PC-3 (cell line): Measurements from ENCODE around the gene UPK1B. TPM values are rescaled to one million over a fixed set of nuclear protein-coding genes. Genes with fewer than 3 reads are reported as not detected.

Experiments used
- ATAC-seq: fragments of 200-7000 bp; cut with Tn5 transposase; 2 replicates; pipeline ENCODE4 v1.9.1; 2020; ENCODE audit warnings: mild to moderate bottlenecking, moderate library complexity
- BruUV-seq: library from RNA; stranded (reverse); fragments of 400-500 nt; replicated peaks from 2 replicates; lab custom pipeline; 2021; lab: Mats Ljungman, UMichigan
- CTCF ChIA-PET: fragments of 300-600 bp; sonication (Branson Sonifier 250); formaldehyde crosslinking; loops from one replicate; lab custom pipeline; 2022; ENCODE audit warnings: antibody characterized with exemption; lab: Charles Lee
- POLR2A ChIA-PET: fragments of 300-600 bp; sonication (Branson Sonifier 250); formaldehyde crosslinking; loops from one replicate; lab custom pipeline; 2022; ENCODE audit warnings: antibody characterized with exemption; ENCODE audit not compliant: unreplicated experiment; lab: Charles Lee
- DNase-seq: peaks from one replicate; pipeline ENCODE4 v3.0.0-alpha.2; 2015
- H2AFZ ChIP-seq: fragments of 300-600 bp; sonication (generic); 2 replicates; pipeline ENCODE4 v1.6.0; 2016; ENCODE audit warnings: antibody characterized with exemption, low read length
- H3F3A ChIP-seq: fragments of 300-600 bp; sonication (generic); one replicate; pipeline ENCODE4 v1.6.0; 2017; ENCODE audit warnings: antibody characterized with exemption, low read length, control low read depth, mild to moderate bottlenecking; ENCODE audit not compliant: unreplicated experiment
- H3K27ac ChIP-seq: fragments of 300-600 bp; sonication (generic); 2 replicates; pipeline ENCODE4 v1.5.1; 2016; ENCODE audit warnings: mild to moderate bottlenecking, low read length
- H3K27me3 ChIP-seq: fragments of 300-600 bp; sonication (generic); 2 replicates; pipeline ENCODE4 v1.6.1; 2016; ENCODE audit warnings: low read length, mixed read lengths
- H3K36me3 ChIP-seq: fragments of 300-600 bp; sonication (generic); 2 replicates; pipeline ENCODE4 v1.6.1; 2016; ENCODE audit warnings: low read depth, mixed run types, low read length, mixed read lengths
- H3K4me1 ChIP-seq: fragments of 300-600 bp; sonication (generic); 2 replicates; pipeline ENCODE4 v1.5.1; 2016; ENCODE audit warnings: low read length; ENCODE audit not compliant: insufficient read depth
- H3K4me2 ChIP-seq: fragments of 300-600 bp; sonication (generic); 2 replicates; pipeline ENCODE4 v1.6.0; 2016; ENCODE audit warnings: low read length
- H3K4me3 ChIP-seq: fragments of 300-600 bp; sonication (generic); 2 replicates; pipeline ENCODE4 v1.5.1; 2016; ENCODE audit warnings: mild to moderate bottlenecking, low read length, mixed read lengths
- H3K79me2 ChIP-seq: fragments of 300-600 bp; sonication (generic); 2 replicates; pipeline ENCODE4 v1.6.1; 2017; ENCODE audit warnings: low read length, mixed read lengths
- H3K9ac ChIP-seq: fragments of 300-600 bp; sonication (generic); 2 replicates; pipeline ENCODE4 v1.6.0; 2016; ENCODE audit warnings: mild to moderate bottlenecking, low read length
- H3K9me2 ChIP-seq: fragments of 300-600 bp; sonication (generic); replicated peaks from 2 replicates; pipeline ENCODE4 v1.6.1; 2016; ENCODE audit warnings: mixed run types, low read length, mixed read lengths
- H3K9me3 ChIP-seq: fragments of 300-600 bp; sonication (generic); 2 replicates; pipeline ENCODE4 v1.6.1; 2016; ENCODE audit warnings: low read length, mixed read lengths
- H4K20me1 ChIP-seq: fragments of 300-600 bp; sonication (generic); 2 replicates; pipeline ENCODE4 v1.6.1; 2016; ENCODE audit warnings: low read length, mixed read lengths
- CTCF ChIP-seq: fragments of 300-600 bp; sonication (generic); conservative IDR thresholded peaks from 2 replicates; pipeline ENCODE4 v1.5.1; 2017; ENCODE audit warnings: antibody characterized with exemption, low read depth, mild to moderate bottlenecking, low read length
- EZH2 ChIP-seq: fragments of 300-600 bp; sonication (generic); IDR thresholded peaks from one replicate; pipeline ENCODE4 v1.6.1; 2017; ENCODE audit warnings: antibody characterized with exemption, mild to moderate bottlenecking, low read length; ENCODE audit not compliant: unreplicated experiment
- EZH2phosphoT487 ChIP-seq: fragments of 300-600 bp; sonication (generic); IDR thresholded peaks from 2 replicates; pipeline ENCODE4 v1.6.1; 2018; ENCODE audit warnings: mild to moderate bottlenecking, antibody characterized with exemption, low read length, borderline replicate concordance
- intact Hi-C: fragments of 100-400 bp; cut with micrococcal nuclease; formaldehyde crosslinking; loops from 2 replicates; pipeline ENCODE4 v1.9.0; 2023
- total RNA-seq: library from RNA; depleted of rRNA; stranded (reverse); fragments of >200 nt; gene quantifications from 2 replicates; pipeline ENCODE4 v1.2.3, GENCODE V29; 2014

The UPK1B gene
- total RNA-seq, 1 experiment from 2014 or later, result 0.04 TPM

GRCh38 chr3:119236756-119237155 is 63.4 kb downstream of the UPK1B start:
- Histone ChIP-seq H3K4me1 (peaks cover 31% of the 10 kb centered on the region), H2AFZ (no peak overlapping the region), H3K4me2 (no peak overlapping the region), H3F3A (no peaks in the 10 kb centered on the region), H3K27ac (no peak overlapping the region), H3K4me3 (no peak overlapping the region), H3K9me2 (no peaks in the 10 kb centered on the region), H4K20me1 (no peaks in the 10 kb centered on the region), H3K27me3 (no peaks in the 10 kb centered on the region), H3K79me2 (peaks cover 54% of the 10 kb centered on the region), H3K36me3 (peaks cover 26% of the 10 kb centered on the region), H3K9me3 (no peaks in the 10 kb centered on the region), H3K9ac (no peak overlapping the region)
- DNase-seq (no peak), ATAC-seq (no peak)
- TF ChIP-seq EZH2 (no peak), CTCF (no peak), EZH2phosphoT487 (no peak)
- ChIA-PET CTCF (interaction anchor here (0.6 kb wide), 1 partner anchor 161 kb away, joined by 3 read pairs; no protein-coding TSS in a partner anchor), POLR2A (no interaction called here)
- intact Hi-C loops, result loop anchor here (10.0 kb wide), 1 partner anchor 202 kb away; the partner anchor contains the start of gene IGSF11
- BruUV-seq, result no TSS peak

DNA sequence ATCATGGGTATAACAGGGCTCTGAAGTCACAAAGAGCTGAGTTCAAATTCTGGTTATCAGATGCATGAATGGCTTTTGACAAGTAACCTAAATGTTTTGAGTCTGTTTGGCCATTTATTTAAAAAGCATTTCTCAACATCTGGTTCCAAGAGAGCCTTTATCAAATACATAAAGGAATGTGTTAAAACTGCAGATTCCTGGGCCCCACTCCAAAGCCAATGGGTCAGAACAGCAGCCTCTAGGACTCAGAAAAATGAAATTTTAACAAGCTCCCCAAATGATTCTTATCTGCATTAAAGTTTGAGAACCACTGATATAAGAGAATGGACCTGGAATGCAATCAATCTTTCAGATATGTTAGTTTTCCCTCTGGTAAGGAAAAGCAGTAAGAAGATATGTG is 63.9 kb downstream of the UPK1B start:
- BruUV-seq, result no TSS peak
- Histone ChIP-seq H3K9me2 (no peaks in the 10 kb centered on the region), H3K4me1 (peaks cover 31% of the 10 kb centered on the region), H3K9me3 (no peaks in the 10 kb centered on the region), H3K27me3 (no peaks in the 10 kb centered on the region), H4K20me1 (no peaks in the 10 kb centered on the region), H3K36me3 (peaks cover 21% of the 10 kb centered on the region), H3K79me2 (peaks cover 54% of the 10 kb centered on the region), H3K4me2 (no peak overlapping the region), H3K9ac (no peak overlapping the region), H2AFZ (no peak overlapping the region), H3F3A (no peaks in the 10 kb centered on the region), H3K4me3 (no peak overlapping the region), H3K27ac (no peak overlapping the region)
- DNase-seq, result no peak
- intact Hi-C loops, result loop anchor here (10.0 kb wide), 1 partner anchor 202 kb away; the partner anchor contains the start of gene IGSF11
- no peak for ATAC-seq
- CTCF ChIA-PET, result interaction anchor here (0.6 kb wide), 1 partner anchor 160 kb away, joined by 3 read pairs; no protein-coding TSS in a partner anchor
- POLR2A ChIA-PET, result no interaction called here
- TF ChIP-seq EZH2 (no peak), EZH2phosphoT487 (no peak), CTCF (no peak)

DNA sequence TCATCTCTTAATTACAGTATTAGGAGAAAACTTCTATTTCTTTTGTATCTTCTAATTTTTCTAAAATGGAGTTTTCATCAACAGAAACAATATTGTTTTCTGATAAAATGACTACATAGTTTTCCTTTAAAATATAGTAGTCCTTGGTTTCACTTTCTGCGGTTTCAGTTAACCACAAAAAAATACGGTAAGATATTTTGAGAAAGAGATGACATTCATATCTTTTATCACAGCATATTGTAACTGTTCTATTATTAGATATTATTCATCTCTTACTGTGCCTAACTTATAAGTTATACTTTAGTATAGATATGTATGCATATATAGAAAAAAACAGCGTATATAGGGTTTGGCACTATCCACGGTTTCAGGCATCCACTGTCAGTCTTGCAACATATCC is 65.0 kb downstream of the UPK1B start:
- Histone ChIP-seq H3F3A (no peaks in the 10 kb centered on the region), H3K9ac (peak overlapping the region; percentile 11; the same call in 1 of the 2 replicates), H3K79me2 (peaks cover 54% of the 10 kb centered on the region), H3K4me3 (peak overlapping the region; percentile 91), H3K4me2 (peak overlapping the region; percentile 97), H3K27ac (no peak overlapping the region), H3K27me3 (no peaks in the 10 kb centered on the region), H2AFZ (no peak overlapping the region), H4K20me1 (no peaks in the 10 kb centered on the region), H3K36me3 (peaks cover 16% of the 10 kb centered on the region), H3K4me1 (peaks cover 31% of the 10 kb centered on the region), H3K9me2 (no peaks in the 10 kb centered on the region), H3K9me3 (no peaks in the 10 kb centered on the region)
- intact Hi-C loops, result loop anchor here (10.0 kb wide), 1 partner anchor 204 kb away; the partner anchor contains the start of gene IGSF11
- BruUV-seq, result no TSS peak
- ChIA-PET POLR2A (no interaction called here), CTCF (no interaction called here)
- ATAC-seq (no peak), DNase-seq (no peak)
- TF ChIP-seq CTCF (no peak), EZH2phosphoT487 (no peak), EZH2 (no peak)
